ENCODE results near the gene LSM14B. TPM values are rescaled to one million over a fixed set of nuclear protein-coding genes. Genes with fewer than 3 reads are reported as not detected.
A peak's percentile ranks its signal among the peaks of the same experiment; 100 is the strongest.

The LSM14B gene
- total RNA-seq, 1 donor from 2014 or later, result 27.6 TPM

DNA sequence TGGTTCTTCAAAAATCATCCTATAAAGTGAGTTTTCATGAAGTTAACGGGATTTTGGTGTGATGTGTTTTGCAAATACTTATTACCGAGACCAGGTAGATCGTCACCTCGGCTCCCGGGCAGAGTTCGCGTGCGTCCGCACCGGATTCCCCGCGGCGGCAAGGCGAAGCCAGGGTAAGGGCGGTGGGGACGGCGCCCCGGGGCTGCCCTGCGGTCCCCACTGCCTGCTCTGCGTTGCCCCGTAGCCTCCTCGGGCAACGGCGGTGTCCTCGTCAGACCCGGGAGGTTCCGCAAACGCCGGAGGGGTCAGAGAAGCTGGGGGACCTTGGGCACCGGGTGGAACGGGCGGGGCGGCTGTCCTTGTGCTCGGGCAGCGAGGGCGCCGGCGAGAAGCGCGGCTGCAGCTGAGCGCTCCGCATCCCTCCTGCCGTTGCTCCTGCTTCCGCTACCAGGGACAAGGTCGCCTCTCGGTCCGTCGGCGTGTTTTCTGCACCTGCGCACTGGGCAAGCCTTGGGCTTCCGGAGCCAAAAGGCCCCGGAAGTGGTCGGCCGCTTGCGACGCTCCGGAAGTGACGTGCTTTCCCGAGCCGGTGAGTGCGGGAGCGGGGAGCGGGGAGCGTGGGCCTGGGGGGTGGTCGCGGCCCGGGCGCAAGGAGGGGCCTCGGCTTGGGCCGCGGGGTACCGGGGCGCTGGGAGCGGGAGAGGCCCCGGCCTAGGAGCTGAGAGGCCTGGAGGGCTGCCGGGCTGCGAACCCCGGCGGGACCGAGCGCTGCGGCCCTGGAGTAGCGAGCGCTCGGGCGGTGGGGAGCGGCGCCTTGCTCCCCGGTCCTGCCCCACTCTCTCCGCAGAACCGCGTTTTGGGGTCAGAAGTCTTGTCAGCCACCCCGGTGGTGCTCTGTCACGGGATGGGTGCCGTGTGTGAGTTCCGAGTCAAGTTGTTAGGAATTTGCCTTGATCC is 60.5 kb downstream of the LSM14B start, which contains the start of gene MTG2:
MTG2 (plus strand) TSS at position 560 of the 957 bp plus-strand sequence. CDS start 10,393 bp downstream, outside the sequence.
- peaks cover 3 to 19% of the 10 kb centered on the region in 2 donors for H3K4me1 ChIP-seq
- peak within 1 kb of the TSS; percentile 87 to 97 for H3K27ac ChIP-seq
- no peaks in the 10 kb centered on the region for H3K27me3 ChIP-seq
- no peaks in the 10 kb centered on the region for H3K36me3 ChIP-seq
- peak within 1 kb of the TSS; percentile 84 to 88 for H3K4me3 ChIP-seq
- H3K9me3 ChIP-seq, result no peaks in the 10 kb centered on the region
- DNase-seq (ENCODE audit: low spot score in 2 of 2), result peak; percentile 61 to 96
- intact Hi-C loops (cut with DNase I), result loop anchor here (1.0 to 10.0 kb wide), 6 partner anchors 39 to 225 kb away; partner anchors contain the start of genes CABLES2, LSM14B, OSBPL2 and PSMA7
- TF ChIP-seq, protein P1, sequence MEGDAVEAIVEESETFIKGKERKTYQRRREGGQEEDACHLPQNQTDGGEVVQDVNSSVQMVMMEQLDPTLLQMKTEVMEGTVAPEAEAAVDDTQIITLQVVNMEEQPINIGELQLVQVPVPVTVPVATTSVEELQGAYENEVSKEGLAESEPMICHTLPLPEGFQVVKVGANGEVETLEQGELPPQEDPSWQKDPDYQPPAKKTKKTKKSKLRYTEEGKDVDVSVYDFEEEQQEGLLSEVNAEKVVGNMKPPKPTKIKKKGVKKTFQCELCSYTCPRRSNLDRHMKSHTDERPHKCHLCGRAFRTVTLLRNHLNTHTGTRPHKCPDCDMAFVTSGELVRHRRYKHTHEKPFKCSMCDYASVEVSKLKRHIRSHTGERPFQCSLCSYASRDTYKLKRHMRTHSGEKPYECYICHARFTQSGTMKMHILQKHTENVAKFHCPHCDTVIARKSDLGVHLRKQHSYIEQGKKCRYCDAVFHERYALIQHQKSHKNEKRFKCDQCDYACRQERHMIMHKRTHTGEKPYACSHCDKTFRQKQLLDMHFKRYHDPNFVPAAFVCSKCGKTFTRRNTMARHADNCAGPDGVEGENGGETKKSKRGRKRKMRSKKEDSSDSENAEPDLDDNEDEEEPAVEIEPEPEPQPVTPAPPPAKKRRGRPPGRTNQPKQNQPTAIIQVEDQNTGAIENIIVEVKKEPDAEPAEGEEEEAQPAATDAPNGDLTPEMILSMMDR (IDR thresholded peaks at IDR 0.05), result no peak

DNA sequence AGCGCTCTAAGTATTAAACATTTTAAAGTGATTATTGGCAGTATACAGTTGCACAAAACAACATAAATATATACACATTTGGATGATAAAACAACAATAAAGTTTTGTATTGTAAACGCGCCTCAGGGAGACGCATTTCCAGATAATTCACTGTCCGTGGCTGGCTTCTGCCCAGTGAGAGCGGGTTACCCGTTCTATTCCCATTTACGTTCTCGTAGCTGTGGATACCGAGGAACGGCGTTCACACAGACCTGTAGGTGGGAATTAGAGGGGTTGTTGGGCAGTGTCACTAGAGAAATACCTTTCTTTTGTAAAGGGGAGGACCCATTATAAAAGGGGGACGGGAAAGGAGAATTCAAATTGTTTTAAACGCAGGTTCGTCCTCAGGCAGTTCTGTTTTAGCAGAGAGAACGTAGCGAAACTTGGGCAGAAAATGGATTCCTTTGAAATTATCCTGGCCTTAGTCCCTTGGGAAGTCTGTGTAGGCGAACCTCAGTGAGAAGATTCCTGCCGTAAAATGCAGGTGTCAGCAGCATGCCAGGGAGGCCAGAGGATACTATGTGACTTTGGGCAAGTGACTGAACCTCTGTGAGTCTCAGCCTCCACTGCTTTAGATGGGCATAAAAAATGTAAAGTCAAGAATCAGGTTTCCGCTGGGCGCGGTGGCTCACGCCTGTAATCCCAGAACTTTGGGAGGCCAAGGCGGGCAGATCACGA is 61.3 kb downstream of the LSM14B start:
- Histone ChIP-seq H3K4me3 (peak overlapping the region; percentile 84 to 88), H3K4me1 (peaks cover 3 to 19% of the 10 kb centered on the region in 2 donors), H3K27ac (peak overlapping the region; percentile 87 to 97), H3K27me3 (no peaks in the 10 kb centered on the region), H3K9me3 (no peaks in the 10 kb centered on the region), H3K36me3 (no peaks in the 10 kb centered on the region)
- intact Hi-C loops (cut with DNase I), result loop anchor here (2.0 to 10.0 kb wide), 4 partner anchors 61 to 224 kb away; partner anchors contain the start of genes CABLES2, LSM14B, RPS21 and TAF4
- DNase-seq (ENCODE audit: low spot score in 2 of 2), result no peak
- TF ChIP-seq, protein P1 (IDR thresholded peaks at IDR 0.05), result no peak

Other genes with a start within 250 kb of the LSM14B start
- 166 TPM for gene TAF4, start 56.6 kb upstream of the LSM14B start, total RNA-seq
- gene PSMA7, start 20.9 kb downstream of the LSM14B start, total RNA-seq, result 301 TPM
- gene SS18L1, start 21.3 kb downstream of the LSM14B start, total RNA-seq, result 39.8 TPM
- 14.5 TPM for gene MTG2, start 60.6 kb downstream of the LSM14B start, total RNA-seq
- gene HRH3, start 97.8 kb downstream of the LSM14B start, total RNA-seq, result 0.21 TPM
- gene OSBPL2, start 116.0 kb downstream of the LSM14B start, total RNA-seq, result 25.0 TPM
- gene ADRM1, start 180.5 kb downstream of the LSM14B start, total RNA-seq, result 236 TPM
- 469 TPM for gene LAMA5, start 244.8 kb downstream of the LSM14B start, total RNA-seq